Activated T-cell treated with anti-CD3 and anti-CD28 coated beads, Interleukin-2, amount 50 U/mL, for 1 hour (primary cell): ENCODE data around the gene EPB41L5.
"Not testable (repeated sequence)": the region's sequence is repeated elsewhere in the genome, so short reads cannot be mapped to it uniquely, and the experiment has no call there.

Experiments used
- DNase-seq: peaks from one replicate; pipeline ENCODE4 v3.0.0-alpha.2; 2020

The EPB41L5 gene

GRCh38 chr2:120104772-120105171 lies 91.9 kb downstream of the EPB41L5 start:
- no peak for DNase-seq

GRCh38 chr2:120105360-120105759 lies 92.5 kb downstream of the EPB41L5 start:
- no peak for DNase-seq

DNA sequence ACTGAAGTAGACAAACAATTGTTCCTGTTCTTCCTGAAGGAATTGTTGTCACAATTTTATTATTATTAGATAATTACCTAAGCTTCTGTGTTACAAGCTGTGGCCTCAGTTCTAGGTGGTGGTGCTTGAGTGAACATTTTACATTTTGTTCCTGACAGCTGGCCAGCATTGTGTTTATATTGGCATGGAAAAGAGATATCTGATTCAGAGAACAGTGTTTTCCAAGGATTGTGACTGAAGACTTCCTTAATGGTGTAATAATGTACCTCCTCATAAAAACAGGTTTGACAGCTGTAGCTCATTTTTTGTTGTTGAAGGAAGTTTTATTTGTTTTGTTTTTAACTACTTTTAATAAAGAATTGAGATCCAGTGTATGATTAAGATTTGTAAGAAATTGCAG lies 95.2 kb downstream of the EPB41L5 start:
- no peak for DNase-seq

DNA sequence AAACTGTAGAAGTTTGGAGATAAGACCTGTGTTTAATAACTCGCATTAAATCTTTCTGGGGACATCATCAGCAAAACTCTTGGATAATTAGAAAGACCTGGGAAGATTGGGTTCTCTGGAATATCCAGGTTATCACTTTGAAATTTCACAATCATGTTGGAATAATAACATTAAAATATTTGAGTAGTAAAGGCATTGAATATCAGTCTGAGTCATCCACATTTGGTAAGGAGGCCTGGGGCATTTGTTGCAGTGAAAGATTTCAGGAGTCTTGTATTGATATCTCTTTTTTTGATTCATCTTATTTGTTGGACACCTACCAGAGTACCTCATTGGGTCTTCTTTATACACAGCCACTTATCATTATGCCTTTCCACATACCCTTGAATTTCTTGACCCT lies 95.9 kb downstream of the EPB41L5 start:
- DNase-seq: no peak

- DNase-seq: no peak
These were observed 96.5 kb downstream of the EPB41L5 start for GRCh38 chr2:120109186-120110061.

DNA sequence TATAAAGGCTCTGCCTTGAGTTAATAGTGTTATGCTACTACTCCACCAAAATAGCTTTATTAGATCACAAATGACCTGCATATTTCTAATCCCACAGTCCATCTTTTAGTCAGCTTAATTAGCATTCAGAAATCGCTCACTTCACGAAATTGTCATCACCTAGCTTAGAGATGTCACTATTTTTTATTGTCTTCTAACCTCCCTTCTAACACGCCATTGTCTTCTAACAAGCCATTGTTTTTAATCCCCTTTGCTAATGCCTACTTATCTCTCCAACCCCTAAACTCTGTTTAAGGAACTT lies 97.1 kb downstream of the EPB41L5 start:
- no peak for DNase-seq

- DNase-seq: no peak
These were observed 97.6 kb downstream of the EPB41L5 start for GRCh38 chr2:120110507-120110906.

DNA sequence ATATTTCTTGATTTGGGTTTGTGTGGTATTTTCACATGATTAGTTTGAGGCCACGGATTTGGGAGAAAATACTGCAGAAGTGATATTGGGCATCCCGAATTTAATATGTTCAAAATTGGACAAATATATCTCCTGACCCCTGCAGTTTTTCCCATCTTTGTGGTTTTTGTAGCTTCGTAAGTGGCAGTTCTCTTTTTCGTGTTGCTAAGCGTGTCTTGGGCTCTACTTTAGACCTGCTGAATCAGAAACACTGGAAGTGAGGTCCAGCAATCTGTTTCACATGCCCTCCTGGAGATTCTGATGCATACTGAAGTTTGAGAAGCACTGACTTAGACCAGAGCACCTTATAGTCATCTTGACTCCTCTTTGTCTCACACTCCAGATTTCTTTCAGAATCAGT lies 98.3 kb downstream of the EPB41L5 start:
- DNase-seq: no peak

- DNase-seq: no peak
These were observed 105.1 kb downstream of the EPB41L5 start for GRCh38 chr2:120118018-120118417.

DNA sequence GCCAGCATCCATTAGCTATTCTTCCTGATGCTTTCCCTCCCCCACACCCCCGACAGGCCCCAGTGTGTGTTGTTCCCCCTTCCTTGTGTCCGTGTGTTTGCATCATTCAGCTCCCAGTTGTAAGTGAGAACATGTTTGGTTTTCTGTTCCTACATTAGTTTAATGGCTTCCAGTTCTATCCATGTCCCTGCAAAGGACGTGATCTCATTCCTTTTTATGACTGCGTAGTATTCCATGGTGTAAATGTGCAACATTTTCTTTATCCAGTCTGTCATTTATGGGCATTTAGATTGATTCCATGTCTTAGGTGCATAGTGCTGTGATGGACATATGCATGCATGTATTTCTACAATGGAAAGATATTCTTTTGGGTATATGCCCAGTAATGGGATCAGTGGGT lies 105.6 kb downstream of the EPB41L5 start:
- DNase-seq: no peak

- DNase-seq: not testable (repeated sequence)
These were observed 108.5 kb downstream of the EPB41L5 start for GRCh38 chr2:120121337-120121736.

GRCh38 chr2:120123090-120123489 lies 110.2 kb downstream of the EPB41L5 start:
- DNase-seq: no peak

GRCh38 chr2:120125195-120125594 lies 112.3 kb downstream of the EPB41L5 start:
- no peak for DNase-seq

DNA sequence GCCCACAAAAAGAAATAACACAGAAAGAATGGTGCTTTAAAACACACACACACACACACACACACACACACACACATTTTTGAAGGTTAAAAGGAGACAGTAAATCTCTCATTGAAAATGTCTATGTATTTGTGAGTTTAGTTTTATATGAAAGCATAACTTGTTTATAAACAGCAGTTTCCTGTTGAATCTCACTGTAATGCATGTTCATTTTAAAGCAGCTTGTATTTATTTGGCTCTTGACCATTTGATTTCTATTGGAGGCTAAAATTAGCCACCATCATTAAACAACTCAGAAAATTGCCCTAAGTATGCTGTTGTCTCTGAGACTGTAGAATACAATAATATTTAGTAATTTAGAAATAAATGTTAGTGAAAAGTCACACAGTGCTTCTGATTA lies 115.3 kb downstream of the EPB41L5 start:
- DNase-seq: no peak

DNA sequence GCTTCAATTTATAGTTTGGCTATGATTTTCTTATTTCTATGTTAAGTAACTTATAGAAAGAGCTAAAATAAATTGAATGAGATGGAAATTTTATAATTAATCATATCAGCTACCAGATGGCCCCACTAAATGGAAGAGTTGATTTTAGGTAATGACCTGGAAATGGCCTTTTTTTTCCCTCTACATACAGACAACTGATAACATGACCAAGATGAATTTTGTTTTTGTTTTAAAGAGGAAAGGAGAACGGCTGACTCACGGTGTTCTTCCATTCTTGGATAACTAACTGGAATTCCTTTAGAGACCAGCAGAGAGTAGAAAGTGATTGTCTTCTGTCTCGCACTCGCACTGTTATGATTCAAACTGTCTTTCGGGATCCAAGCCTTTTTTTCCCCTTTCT lies 119.3 kb downstream of the EPB41L5 start:
- DNase-seq: no peak

DNA sequence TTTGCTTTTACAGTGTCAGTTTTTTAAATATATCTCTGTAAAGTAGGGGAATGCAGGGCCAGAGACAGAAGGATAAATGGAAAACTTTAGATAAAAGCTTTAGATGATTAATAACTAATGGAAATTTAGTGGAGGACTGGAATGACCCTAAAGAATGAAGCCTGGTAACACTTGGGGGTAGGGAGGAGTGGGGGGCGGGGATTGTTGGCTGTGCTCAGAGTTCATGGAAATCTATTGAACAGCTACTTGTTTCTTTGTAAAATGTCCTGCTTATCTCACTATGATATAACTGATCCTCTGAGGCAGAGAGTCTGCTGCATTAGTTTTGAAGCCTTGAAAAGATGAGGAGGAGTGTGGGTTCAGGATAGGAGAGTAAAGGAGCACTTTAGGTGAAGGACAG lies 119.8 kb downstream of the EPB41L5 start:
- no peak for DNase-seq

DNA sequence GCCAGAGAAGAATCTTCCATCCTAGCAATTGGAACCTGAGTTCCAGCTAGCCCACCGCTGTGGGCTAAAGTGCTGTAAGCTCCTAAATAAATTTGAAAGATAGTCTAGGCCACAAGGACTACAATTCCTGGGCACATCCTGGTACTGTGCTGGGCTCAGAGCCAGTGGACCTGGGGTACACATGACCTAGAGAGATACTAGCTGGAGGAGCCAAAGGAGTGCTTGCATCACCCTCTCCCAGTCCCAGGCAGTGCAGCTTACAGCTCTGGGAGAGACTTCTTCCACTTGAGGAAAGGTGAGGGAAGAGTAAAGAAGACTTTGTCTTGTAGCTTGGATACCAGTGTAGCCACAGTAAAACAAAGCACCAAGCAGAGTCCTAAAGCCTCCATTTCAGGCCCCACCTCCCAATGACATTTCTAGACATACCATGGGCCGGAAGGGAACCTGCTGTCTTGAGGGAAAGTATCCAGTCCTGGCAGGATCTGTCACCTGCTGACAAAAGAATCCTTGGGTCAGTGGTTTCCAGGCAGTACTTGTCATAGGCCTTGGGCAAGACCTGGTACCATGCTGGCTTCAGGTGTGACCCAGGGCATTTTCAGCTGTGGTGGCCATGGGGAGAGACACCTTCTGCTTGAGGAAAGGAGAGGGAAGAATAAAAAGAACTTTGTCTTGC lies 120.8 kb downstream of the EPB41L5 start:
- DNase-seq: no peak

- DNase-seq: no peak
These were observed 121.4 kb downstream of the EPB41L5 start for GRCh38 chr2:120134263-120134662.

DNA sequence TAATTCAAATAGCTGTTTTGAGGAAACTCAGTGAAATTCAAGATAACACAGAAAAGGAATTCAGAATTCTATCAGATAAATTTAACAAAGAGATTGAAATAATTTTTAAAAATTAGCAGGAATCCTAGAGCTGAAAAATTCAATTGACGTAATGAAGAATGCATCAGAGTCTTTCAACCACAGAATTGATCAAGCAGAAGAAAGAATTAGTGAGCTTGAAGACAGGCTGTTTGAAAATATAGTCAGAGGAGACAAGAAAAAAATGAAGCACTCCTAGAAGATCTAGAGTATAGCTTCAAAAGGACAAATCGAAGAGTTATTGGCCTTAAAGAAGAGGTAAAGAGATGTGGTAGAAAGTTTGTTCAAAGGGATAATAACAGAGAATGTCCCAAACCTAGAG lies 122.1 kb downstream of the EPB41L5 start:
- not testable (repeated sequence) for DNase-seq

GRCh38 chr2:120140866-120141265 lies 128.0 kb downstream of the EPB41L5 start:
- DNase-seq: no peak

DNA sequence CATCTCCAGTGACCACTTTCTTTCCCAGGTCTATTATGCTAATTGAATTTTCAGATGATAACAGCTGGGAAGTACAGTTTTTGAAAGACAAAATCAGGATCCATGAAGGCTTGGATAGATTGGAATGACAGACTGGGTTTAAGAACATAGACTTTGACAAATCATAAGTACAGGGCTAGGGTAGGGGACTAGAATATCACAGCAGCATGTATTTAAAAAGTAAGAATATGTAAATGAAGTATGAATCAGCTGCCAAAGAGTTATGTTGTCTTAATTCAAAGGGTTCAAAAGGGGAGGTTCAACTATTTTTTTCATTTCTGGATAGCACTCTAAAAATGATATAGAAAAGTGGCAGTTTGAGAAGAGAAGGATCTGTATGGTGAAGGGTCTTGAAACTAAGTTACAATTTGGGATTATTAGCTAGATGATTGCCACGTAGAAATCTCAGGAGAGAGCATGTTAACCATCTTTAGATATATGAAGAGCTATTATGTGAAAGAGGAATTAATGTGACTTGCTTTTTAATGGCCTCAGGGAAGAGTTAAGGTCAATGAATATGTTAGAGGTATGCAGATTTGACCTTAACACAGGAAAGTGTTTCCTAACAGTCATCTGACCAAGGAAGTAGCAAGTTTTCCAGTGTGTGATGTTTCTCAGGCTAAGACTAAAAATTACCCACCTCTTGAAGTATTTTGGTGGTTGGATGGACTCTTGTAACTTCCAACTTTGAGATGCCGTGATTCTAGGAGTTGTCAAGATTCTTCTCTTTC lies 128.6 kb downstream of the EPB41L5 start:
- no peak for DNase-seq

- no peak for DNase-seq
These were observed 129.8 kb downstream of the EPB41L5 start for GRCh38 chr2:120142528-120143219.

GRCh38 chr2:120148229-120148628 lies 135.4 kb downstream of the EPB41L5 start:
- DNase-seq: no peak
